ENCODE measurements around the gene NOP58.
"Not testable (repeated sequence)": the region's sequence is repeated elsewhere in the genome, so short reads cannot be mapped to it uniquely, and the experiment has no call there.

DNA sequence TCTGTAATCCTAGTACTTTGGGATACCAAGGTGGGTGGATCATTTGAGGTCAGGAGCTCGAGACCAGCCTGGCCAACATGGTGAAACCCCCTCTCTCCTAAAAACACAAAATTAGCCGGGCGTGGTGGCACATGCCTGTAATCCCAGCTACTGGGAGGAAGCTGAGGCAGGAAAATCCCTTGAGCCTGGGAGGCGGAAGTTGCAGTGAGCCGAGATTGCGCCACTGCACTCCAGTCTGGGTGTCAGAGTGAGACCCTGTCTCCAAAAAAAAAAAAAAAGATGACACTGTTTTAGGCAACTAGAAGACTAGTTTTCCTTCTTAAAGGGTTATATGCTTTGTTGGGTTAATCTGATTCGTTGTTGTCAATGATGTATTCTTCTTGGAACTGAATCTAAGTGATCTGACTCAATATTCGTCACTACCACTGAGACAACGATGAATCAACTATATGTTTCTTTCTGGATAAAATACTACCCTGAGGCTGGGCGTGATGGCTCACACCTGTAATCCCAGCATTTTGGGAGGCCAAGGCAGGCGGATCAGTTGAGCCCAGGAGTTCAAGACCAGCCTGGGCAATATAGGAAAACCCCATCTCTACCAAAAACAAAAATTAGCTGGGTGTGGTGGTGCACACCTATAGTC, 10.6 kb downstream of the NOP58 start:
- TF ChIP-seq POLR2A (IDR thresholded peaks at IDR 0.05; ENCODE audit: borderline replicate concordance, extremely low read depth, insufficient read depth, insufficient read length); POLR2AphosphoS5 (IDR thresholded peaks at IDR 0.05; ENCODE audit: low read depth, low read length); JUND (IDR thresholded peaks at IDR 0.05); SRF (IDR thresholded peaks at IDR 0.05; ENCODE audit: low read depth); EZH2 (IDR thresholded peaks at IDR 0.05); CBX3 (IDR thresholded peaks at IDR 0.05; ENCODE audit: low read depth); EZH2phosphoT487 (IDR thresholded peaks at IDR 0.05; ENCODE audit: borderline replicate concordance); ZNF274 (IDR thresholded peaks at IDR 0.05; ENCODE audit: low read depth, low read length); ZFX (IDR thresholded peaks at IDR 0.05); EGR1 (IDR thresholded peaks at IDR 0.05; ENCODE audit: low read depth): not testable (repeated sequence)
- TF ChIP-seq, protein P1, sequence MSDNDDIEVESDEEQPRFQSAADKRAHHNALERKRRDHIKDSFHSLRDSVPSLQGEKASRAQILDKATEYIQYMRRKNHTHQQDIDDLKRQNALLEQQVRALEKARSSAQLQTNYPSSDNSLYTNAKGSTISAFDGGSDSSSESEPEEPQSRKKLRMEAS (IDR thresholded peaks at IDR 0.05): not testable (repeated sequence)
- TF ChIP-seq, protein P2, sequence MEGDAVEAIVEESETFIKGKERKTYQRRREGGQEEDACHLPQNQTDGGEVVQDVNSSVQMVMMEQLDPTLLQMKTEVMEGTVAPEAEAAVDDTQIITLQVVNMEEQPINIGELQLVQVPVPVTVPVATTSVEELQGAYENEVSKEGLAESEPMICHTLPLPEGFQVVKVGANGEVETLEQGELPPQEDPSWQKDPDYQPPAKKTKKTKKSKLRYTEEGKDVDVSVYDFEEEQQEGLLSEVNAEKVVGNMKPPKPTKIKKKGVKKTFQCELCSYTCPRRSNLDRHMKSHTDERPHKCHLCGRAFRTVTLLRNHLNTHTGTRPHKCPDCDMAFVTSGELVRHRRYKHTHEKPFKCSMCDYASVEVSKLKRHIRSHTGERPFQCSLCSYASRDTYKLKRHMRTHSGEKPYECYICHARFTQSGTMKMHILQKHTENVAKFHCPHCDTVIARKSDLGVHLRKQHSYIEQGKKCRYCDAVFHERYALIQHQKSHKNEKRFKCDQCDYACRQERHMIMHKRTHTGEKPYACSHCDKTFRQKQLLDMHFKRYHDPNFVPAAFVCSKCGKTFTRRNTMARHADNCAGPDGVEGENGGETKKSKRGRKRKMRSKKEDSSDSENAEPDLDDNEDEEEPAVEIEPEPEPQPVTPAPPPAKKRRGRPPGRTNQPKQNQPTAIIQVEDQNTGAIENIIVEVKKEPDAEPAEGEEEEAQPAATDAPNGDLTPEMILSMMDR (IDR thresholded peaks at IDR 0.05 in 2 of 3, conservative IDR thresholded peaks at IDR 0.05 in 1 of 3; ENCODE audit: borderline replicate concordance in 1 of 3, insufficient read depth in 1 of 3, low read depth in 2 of 3, low read length in 2 of 3): not testable (repeated sequence)
- TF ChIP-seq, protein P3, sequence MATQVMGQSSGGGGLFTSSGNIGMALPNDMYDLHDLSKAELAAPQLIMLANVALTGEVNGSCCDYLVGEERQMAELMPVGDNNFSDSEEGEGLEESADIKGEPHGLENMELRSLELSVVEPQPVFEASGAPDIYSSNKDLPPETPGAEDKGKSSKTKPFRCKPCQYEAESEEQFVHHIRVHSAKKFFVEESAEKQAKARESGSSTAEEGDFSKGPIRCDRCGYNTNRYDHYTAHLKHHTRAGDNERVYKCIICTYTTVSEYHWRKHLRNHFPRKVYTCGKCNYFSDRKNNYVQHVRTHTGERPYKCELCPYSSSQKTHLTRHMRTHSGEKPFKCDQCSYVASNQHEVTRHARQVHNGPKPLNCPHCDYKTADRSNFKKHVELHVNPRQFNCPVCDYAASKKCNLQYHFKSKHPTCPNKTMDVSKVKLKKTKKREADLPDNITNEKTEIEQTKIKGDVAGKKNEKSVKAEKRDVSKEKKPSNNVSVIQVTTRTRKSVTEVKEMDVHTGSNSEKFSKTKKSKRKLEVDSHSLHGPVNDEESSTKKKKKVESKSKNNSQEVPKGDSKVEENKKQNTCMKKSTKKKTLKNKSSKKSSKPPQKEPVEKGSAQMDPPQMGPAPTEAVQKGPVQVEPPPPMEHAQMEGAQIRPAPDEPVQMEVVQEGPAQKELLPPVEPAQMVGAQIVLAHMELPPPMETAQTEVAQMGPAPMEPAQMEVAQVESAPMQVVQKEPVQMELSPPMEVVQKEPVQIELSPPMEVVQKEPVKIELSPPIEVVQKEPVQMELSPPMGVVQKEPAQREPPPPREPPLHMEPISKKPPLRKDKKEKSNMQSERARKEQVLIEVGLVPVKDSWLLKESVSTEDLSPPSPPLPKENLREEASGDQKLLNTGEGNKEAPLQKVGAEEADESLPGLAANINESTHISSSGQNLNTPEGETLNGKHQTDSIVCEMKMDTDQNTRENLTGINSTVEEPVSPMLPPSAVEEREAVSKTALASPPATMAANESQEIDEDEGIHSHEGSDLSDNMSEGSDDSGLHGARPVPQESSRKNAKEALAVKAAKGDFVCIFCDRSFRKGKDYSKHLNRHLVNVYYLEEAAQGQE (IDR thresholded peaks at IDR 0.05; ENCODE audit: low read depth): not testable (repeated sequence)

All from HCT116 (cell line).